ENCODE data around the gene CSPG4.

The CSPG4 gene

DNA sequence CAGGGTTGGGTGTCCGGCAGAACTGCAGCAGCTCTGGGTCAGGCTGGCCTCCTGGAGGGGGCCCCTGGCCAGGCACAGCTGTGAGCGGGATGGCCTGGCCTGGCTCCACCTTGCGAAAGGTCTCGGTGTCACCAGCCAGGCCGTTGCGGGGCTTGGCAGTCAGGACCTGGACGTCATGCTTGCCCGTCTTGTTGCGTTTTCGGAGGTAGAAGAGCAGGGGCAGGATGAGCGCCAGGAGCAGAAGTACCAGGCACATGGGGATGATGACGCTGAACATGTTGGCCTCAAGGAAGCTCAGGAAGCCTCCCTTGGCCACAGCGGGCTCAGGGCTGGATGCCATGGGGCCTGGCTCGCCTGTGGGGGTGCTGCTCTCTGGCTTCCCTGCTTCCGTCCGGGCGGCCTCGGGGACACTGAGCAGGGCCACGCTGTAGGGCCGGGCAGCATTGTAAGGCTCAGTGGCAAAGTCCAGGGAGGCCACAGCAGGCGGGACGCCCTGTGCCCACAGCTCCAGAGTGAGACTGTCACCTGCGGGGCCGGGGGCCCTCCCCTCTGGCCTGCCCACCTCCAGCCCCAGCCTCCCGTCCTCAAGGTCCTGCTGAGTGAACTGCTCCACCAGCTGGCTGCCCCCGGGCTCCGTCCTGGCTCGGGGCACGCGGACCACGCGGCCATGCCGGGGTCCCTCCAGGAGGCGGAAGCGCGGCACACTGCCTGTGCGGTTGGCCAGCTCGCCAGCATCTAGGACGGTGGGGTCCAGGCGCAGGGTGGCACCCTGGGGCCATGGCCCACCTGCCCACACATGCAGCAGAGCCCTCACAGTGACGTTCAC, 36.9 kb downstream of the CSPG4 start:
- Histone ChIP-seq H3K27me3 (ENCODE audit: control insufficient read depth, insufficient read depth, low read length, poor library complexity, severe bottlenecking) (no peaks in the 10 kb centered on the region), H3K4me1 (ENCODE audit: control insufficient read depth, insufficient read depth, low read length) (peaks cover 41% of the 10 kb centered on the region), H3K27ac (ENCODE audit: insufficient read depth, low read depth, low read length, poor library complexity, severe bottlenecking) (no peak overlapping the region), H3K36me3 (ENCODE audit: control insufficient read depth, insufficient read depth, low read length) (no peaks in the 10 kb centered on the region), H3K9me3 (ENCODE audit: control insufficient read depth, low read length) (no peaks in the 10 kb centered on the region), H3K4me3 (ENCODE audit: insufficient read depth, low read depth, low read length) (no peak overlapping the region)
- WGBS, 2 experiments = 94 to 95% methylated on average over 41 of the region's 41 CpGs

GRCh38 chr15:75674366-75674765, 38.3 kb downstream of the CSPG4 start:
- H3K9me3 ChIP-seq (ENCODE audit: control insufficient read depth, low read length) = no peaks in the 10 kb centered on the region
- no peak overlapping the region for H3K4me3 ChIP-seq (ENCODE audit: insufficient read depth, low read depth, low read length)
- peaks cover 33% of the 10 kb centered on the region for H3K4me1 ChIP-seq (ENCODE audit: control insufficient read depth, insufficient read depth, low read length)
- WGBS, 2 experiments = 80 to 84% methylated on average over 8 of the region's 8 CpGs
- H3K27ac ChIP-seq (ENCODE audit: insufficient read depth, low read depth, low read length, poor library complexity, severe bottlenecking) = no peak overlapping the region
- no peaks in the 10 kb centered on the region for H3K36me3 ChIP-seq (ENCODE audit: control insufficient read depth, insufficient read depth, low read length)
- H3K27me3 ChIP-seq (ENCODE audit: control insufficient read depth, insufficient read depth, low read length, poor library complexity, severe bottlenecking) = no peaks in the 10 kb centered on the region

DNA sequence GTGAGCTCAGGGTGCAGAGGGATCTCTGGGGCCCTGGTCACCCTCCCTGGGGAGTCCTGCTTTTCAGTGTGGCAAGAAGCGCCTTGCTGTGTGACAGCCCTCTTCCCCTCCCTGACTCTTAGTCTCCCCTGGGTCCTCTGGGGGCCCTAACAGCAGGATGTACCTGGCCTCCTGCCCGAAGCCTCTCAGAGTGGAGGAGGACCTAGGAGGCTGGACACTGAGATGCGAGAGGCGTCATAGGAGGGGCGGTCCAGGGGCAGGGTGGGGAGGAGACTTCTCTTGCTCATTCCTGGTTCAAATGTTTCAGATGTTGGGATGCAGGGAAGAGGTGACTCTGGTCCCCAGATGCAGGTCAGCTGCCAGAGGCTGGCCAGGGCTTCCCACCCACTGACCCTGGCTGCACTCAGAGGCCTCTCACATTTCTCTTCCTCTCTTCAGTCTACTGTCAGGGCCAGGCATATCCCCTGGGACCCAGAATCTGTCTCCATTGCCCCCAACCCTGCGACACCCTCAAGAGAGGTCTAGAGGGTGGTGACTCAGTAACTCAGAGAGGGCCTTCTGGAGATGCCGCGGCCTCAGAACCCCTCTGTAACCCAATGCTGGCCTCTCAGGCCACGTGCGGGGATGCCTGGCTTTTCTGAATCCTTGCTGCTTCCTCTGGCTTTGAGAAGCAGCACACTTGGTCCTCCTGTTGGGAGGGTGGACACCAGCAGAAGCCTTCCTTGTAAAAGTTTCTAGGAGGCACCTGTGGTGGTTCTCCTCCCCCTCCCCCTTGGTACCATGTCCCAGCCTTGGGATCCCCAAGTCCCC, 39.0 kb downstream of the CSPG4 start:
- Histone ChIP-seq H3K4me3 (ENCODE audit: insufficient read depth, low read depth, low read length) (no peak overlapping the region), H3K9me3 (ENCODE audit: control insufficient read depth, low read length) (no peaks in the 10 kb centered on the region), H3K27me3 (ENCODE audit: control insufficient read depth, insufficient read depth, low read length, poor library complexity, severe bottlenecking) (no peaks in the 10 kb centered on the region), H3K36me3 (ENCODE audit: control insufficient read depth, insufficient read depth, low read length) (no peaks in the 10 kb centered on the region), H3K27ac (ENCODE audit: insufficient read depth, low read depth, low read length, poor library complexity, severe bottlenecking) (peak overlapping the region; percentile 16), H3K4me1 (ENCODE audit: control insufficient read depth, insufficient read depth, low read length) (peaks cover 33% of the 10 kb centered on the region)
- 92 to 93% methylated on average over 10 of the region's 10 CpGs for WGBS, 2 experiments

DNA sequence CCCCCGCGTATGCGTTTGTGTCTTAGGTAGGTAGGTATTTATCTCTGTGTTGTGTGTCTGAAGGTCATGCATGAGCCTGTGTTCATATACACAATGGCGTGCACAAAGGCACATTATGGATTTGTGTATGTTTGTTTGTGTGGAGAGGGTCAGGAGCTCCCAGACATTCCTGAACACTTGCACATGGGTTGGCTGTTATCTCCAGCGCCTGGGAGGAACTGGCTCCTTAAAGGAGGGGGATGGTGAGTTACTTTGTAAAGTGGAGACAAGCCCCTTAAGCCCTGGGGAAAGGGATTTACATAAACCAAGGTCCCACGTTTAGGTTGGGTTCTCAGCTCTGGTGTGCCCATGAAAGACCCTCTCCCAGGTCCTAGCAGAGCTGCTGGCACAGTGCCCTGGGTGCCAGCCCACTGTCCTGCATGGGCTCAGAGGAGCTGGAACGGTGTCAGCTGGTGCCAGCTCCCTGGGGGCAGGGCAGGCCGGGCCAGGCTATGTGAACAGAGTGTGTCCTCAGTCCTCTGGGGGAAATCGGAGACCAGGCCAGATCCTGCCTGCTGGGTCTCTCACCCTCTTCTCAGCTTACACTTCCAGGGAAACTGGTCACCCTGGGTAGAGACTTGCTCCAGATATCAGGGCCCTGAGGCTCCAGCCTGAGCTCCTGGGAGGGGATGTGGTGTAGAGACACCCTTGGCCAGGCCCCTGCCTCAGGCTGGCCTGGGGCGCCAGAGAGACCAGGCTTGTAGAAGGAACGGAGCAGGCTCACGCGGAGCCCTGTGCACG, 39.8 kb downstream of the CSPG4 start:
- H3K4me3 ChIP-seq (ENCODE audit: insufficient read depth, low read depth, low read length) = no peak overlapping the region
- H3K36me3 ChIP-seq (ENCODE audit: control insufficient read depth, insufficient read depth, low read length) = no peaks in the 10 kb centered on the region
- H3K27me3 ChIP-seq (ENCODE audit: control insufficient read depth, insufficient read depth, low read length, poor library complexity, severe bottlenecking) = no peaks in the 10 kb centered on the region
- 71% methylated on average over 14 of the region's 14 CpGs for WGBS, 2 experiments
- peak overlapping the region; percentile 55 for H3K27ac ChIP-seq (ENCODE audit: insufficient read depth, low read depth, low read length, poor library complexity, severe bottlenecking)
- no peaks in the 10 kb centered on the region for H3K9me3 ChIP-seq (ENCODE audit: control insufficient read depth, low read length)
- H3K4me1 ChIP-seq (ENCODE audit: control insufficient read depth, insufficient read depth, low read length) = peaks cover 32% of the 10 kb centered on the region

GRCh38 chr15:75671730-75672602, 40.7 kb downstream of the CSPG4 start:
- WGBS, 2 experiments = 81 to 87% methylated on average over 11 of the region's 11 CpGs
- H3K27ac ChIP-seq (ENCODE audit: insufficient read depth, low read depth, low read length, poor library complexity, severe bottlenecking) = no peak overlapping the region

GRCh38 chr15:75669879-75670212, 42.8 kb downstream of the CSPG4 start:
- no peaks in the 10 kb centered on the region for H3K9me3 ChIP-seq (ENCODE audit: control insufficient read depth, low read length)
- H3K4me3 ChIP-seq (ENCODE audit: insufficient read depth, low read depth, low read length) = no peak overlapping the region
- no peaks in the 10 kb centered on the region for H3K27me3 ChIP-seq (ENCODE audit: control insufficient read depth, insufficient read depth, low read length, poor library complexity, severe bottlenecking)
- no peaks in the 10 kb centered on the region for H3K36me3 ChIP-seq (ENCODE audit: control insufficient read depth, insufficient read depth, low read length)
- WGBS, 2 experiments = 77 to 80% methylated on average over 6 of the region's 6 CpGs
- no peak overlapping the region for H3K27ac ChIP-seq (ENCODE audit: insufficient read depth, low read depth, low read length, poor library complexity, severe bottlenecking)
- H3K4me1 ChIP-seq (ENCODE audit: control insufficient read depth, insufficient read depth, low read length) = peaks cover 21% of the 10 kb centered on the region

More at GRCh38 chr15:75671730-75672602, 40.7 kb downstream of the CSPG4 start:
- Histone ChIP-seq H3K4me1 (ENCODE audit: control insufficient read depth, insufficient read depth, low read length) (peaks cover 23% of the 10 kb centered on the region), H3K27me3 (ENCODE audit: control insufficient read depth, insufficient read depth, low read length, poor library complexity, severe bottlenecking) (no peaks in the 10 kb centered on the region), H3K36me3 (ENCODE audit: control insufficient read depth, insufficient read depth, low read length) (no peaks in the 10 kb centered on the region), H3K9me3 (ENCODE audit: control insufficient read depth, low read length) (no peaks in the 10 kb centered on the region), H3K4me3 (ENCODE audit: insufficient read depth, low read depth, low read length) (no peak overlapping the region)

- H3K4me1 ChIP-seq (ENCODE audit: control insufficient read depth, insufficient read depth, low read length) = peaks cover 21% of the 10 kb centered on the region
Observed at GRCh38 chr15:75669191-75669878, 43.3 kb downstream of the CSPG4 start.

DNA sequence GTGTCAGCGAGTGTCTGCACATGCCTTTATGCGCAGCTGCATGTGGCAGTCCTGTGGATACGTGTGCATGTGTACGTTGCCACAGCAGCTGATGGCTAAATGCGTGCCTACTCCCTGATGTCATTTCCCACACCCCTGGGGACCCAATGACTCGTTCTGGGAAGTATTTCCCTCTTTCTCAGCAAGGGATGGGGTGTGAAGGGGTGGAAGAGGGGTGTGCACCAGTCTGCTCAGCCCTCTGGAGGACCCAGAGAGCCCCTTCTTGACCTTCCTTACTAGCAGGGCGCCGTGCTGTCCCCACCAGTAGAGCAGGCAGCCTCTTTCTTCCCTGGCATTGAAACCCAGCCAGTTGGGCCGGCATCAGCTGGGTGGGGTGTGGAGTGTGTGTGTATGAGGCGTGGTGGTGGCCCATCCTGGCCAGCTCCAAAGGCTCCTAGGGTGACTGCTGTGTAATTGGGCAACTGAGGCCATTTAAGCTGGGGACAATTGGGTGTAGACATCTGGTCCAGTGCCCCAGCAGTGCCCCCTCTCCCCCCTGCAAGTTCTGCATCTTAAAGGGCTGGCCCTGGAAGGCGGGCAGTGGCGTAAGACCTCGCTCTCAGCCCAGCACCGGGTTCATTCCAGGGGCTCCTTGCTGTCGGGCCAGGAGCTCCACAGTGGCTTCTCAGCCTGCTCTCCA, 45.7 kb downstream of the CSPG4 start:
- WGBS, 2 experiments = 86 to 90% methylated on average over 15 of the region's 15 CpGs
- no peak overlapping the region for H3K27ac ChIP-seq (ENCODE audit: insufficient read depth, low read depth, low read length, poor library complexity, severe bottlenecking)
- no peaks in the 10 kb centered on the region for H3K9me3 ChIP-seq (ENCODE audit: control insufficient read depth, low read length)
- H3K36me3 ChIP-seq (ENCODE audit: control insufficient read depth, insufficient read depth, low read length) = no peaks in the 10 kb centered on the region
- H3K4me3 ChIP-seq (ENCODE audit: insufficient read depth, low read depth, low read length) = no peak overlapping the region
- no peaks in the 10 kb centered on the region for H3K27me3 ChIP-seq (ENCODE audit: control insufficient read depth, insufficient read depth, low read length, poor library complexity, severe bottlenecking)
- peaks cover under 1% of the 10 kb centered on the region for H3K4me1 ChIP-seq (ENCODE audit: control insufficient read depth, insufficient read depth, low read length)

More at GRCh38 chr15:75669191-75669878, 43.3 kb downstream of the CSPG4 start:
- H3K27me3 ChIP-seq (ENCODE audit: control insufficient read depth, insufficient read depth, low read length, poor library complexity, severe bottlenecking) = no peaks in the 10 kb centered on the region
- no peaks in the 10 kb centered on the region for H3K36me3 ChIP-seq (ENCODE audit: control insufficient read depth, insufficient read depth, low read length)
- H3K4me3 ChIP-seq (ENCODE audit: insufficient read depth, low read depth, low read length) = no peak overlapping the region
- H3K9me3 ChIP-seq (ENCODE audit: control insufficient read depth, low read length) = no peaks in the 10 kb centered on the region
- H3K27ac ChIP-seq (ENCODE audit: insufficient read depth, low read depth, low read length, poor library complexity, severe bottlenecking) = no peak overlapping the region
- WGBS, 2 experiments = 91 to 94% methylated on average over 14 of the region's 14 CpGs
